Cortex of kidney (tissue), 1 donor: ENCODE measurements around the gene RIPK4.

ENCODE experiments used
- DNase-seq: peaks from one replicate; lab custom pipeline; 2025; lab: John Stamatoyannopoulos, UW

RIPK4 gene

DNA sequence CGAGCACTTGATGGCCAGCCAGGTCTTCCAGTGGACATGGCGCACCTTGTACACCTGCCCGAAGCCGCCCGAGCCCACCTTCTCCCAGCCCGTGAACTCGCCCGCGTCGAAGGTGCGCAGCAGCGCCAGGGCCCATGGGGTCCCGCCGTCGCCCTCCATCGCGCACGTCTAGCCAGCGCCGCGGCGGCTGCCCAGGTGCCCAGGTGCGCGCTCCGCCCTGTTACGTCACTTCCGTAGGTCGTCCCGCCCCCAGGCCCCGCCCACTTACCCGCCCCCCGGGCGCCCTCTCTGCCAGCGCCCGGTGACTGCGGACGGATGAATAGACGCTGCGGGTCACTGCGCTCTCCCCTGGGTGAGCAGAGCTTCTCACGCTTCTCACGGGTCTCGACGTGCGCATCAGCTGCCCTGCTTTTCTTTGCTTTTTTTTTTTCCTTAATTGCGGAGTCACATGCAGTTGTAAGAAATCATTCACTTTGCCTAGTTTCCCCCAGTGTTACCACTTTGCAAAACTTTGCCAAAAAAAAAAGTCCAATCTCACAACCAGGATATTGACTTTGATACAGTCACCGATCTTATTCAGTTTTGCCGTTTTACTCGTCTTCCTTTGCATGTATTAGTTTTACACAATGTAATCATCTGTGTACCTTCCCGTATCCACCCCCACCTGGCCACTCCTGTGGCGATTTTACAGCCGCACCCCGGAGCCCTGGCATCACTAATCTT is at the start of gene RIPK4:
Gene RIPK4, minus strand, starts transcription at position 170 of the 723 bp plus-strand sequence. Its CDS starts 11 bp downstream, at position 159.
- no peak for DNase-seq

DNA sequence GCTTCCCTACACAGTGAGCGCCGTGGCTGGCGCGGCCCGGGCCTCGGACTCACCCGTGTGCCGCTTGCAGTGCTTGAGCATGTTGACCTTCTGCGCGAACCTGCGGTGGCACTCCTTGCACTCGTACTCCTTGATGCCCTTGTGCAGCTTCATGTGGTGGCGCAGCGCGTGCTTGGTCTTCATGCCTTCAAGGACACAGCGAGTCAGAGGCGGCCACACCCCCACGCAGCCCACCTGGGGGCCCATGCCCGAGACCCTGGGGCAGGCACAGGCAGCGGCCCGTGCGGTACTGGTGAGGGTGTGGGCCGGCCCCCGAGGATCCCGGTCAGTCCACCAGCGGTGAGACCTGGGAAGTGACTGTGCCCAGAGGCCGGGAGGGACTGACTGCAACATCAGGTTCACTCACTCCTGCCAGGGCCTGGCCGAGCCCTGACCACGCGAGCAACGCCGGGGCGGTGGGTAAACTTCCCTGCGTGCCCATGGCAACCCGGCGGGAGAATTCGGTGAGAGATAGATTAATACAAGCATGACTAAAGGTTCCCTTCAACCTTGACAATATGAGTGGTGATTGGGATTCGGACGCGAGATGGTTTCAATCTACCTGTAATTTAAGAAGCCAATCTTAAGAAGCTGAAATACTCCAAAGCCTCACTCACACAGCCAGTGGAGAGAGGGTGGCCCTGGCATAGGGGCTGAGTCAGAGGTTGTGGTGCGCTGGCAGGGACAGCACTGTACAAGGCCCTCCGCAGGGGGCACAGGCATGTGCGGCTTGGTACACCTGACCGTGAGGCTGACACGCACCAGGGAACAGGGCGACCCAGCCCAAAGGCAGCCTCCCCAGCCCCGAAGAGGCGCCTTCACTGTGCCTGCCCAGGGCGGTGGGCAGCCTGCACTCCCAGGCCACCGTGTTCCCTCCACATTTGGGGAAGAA is 49.1 kb upstream of the RIPK4 start:
- DNase-seq: no peak

DNA sequence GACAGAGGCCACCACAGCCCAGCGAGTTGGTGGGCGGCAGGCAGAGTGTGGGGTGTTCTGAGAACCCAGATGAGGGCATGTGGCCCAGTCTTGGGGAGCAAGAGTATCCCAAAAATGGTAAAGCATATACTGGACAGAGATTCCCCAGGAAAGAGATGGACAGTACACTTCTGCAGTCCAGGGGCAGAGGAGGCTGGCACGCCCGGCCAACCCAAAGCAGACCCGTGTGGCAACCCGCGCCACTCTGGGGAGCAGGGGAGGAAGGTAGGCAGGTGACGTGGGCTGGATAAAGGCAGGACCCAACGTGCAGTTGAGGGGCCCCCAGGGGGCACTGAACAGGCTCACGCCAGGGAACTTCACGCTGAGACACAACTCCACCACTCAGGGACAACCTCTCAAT is 46.4 kb upstream of the RIPK4 start:
- DNase-seq: no peak

DNA sequence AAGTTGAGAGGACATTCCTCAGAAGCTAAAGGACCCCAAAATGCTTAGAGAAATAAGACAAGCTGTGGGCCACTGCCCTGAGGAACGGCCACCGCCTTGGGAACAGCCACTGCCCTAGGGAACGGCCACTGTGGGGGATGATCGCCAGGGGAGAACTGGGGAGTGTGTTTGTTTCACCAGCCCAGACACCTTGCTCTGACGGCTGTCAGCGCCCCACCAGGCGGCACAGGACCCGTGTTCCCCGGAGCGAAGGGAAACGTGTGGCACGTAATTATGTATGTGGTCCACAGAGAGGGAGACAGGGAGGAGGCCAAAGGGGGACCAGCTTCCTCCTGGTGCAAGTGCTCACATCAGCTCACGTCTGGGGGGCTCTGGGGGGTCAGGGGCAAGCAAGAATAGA is 45.8 kb upstream of the RIPK4 start:
- DNase-seq: no peak

DNA sequence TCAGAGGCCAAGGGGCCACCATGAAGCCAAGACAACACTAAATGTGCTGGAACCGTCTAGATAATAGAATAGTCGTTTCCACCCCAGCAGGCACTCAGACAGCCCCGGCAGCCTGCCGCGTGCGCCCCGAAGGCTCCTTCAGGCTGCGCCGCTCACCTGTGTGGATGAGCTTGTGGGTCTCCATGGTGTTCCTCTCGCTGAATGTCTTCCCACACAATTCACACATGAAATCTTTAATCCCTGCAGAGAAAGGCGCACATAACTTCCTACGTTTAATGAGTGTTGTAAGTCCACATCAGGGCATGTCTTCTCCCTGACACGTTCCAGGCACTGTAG is 43.7 kb upstream of the RIPK4 start:
- no peak for DNase-seq

DNA sequence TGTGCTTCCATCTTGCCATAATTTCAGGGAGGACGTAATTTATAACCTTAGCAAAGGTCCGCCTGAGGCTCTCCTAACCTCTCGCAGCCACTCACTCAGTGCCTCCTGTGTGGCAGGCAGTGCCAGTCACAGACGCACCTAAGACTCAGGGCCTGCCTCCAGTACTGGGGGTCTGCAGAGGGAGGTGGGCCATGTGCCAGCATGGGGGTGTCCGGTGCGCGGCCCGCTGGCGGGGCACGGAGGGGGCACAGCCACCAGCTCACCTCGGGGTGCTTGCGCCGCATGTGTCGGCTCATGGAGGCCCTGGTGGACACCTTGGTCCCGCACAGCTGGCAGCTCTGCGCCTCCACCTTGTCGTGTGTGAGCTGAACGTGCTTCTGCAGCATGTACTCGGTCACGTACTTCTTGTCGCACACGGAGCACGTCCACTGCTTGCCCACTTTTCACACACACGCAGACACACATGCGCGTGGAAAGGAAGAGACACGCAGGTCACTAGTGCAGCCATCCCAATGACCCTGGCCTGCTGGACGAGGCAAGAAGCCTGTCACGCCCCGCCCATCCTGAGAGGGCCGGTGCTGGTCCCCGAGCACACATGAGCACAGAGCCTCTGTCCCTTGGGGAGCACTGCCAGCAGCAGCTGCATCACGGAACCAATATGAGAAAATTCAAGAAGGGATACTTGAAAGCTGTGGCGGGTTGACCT is 43.2 kb upstream of the RIPK4 start:
- no peak for DNase-seq

DNA sequence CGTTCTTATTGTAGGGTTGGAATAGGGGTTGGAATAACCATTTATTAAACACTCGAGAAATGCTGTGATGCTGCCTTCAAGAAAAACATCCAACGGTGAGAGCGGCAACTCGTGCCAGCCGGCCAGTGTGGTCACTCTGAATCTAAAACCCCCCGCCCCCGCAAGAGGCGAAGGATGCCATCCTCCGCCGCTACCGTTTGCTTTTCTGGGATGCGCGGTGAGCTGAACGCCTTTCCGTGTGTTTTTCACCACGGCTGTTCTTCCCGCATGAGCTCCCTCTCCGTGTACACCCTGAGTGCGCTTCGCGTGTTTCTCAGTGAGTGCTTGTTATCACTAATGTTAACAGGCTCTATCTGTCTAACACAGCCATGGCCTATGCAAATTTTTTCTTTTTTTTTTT is 42.0 kb upstream of the RIPK4 start:
- no peak for DNase-seq

DNA sequence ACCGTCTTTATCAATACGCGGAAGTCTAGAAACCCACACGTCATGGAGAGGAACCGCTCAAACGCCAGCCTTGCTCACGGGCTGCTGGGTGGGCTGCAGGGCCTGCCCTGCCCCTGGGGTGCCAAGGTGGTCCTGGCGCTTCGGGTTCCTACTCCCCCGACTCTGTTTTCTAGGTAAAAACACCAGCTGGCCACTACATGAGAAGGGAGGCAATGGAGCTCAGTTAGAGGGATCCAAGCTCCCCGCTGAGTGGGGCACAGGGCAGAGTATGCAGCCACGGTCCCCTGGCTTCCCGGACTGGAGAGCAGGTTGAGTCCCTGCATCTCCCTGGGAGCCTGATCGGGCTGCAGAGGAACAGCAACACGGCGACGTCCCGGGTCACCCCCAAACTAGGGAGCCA is 41.2 kb upstream of the RIPK4 start:
- DNase-seq: no peak

DNA sequence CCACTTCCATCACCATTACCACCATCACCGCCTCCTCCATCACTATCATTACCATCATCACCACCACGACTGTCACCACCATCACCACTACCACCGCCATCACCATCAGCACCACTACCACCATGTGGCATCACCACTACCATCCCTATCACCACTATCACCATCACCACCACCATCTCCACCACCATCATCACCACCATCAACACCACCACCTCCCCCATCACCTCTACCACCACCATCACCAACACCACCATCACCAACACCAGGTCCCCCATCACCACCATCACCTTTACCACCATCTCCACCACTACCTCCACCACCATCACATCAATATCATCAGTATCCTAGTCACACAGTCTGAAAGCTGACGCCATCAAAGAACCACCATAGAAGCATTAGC is 39.9 kb upstream of the RIPK4 start:
- DNase-seq: no peak

DNA sequence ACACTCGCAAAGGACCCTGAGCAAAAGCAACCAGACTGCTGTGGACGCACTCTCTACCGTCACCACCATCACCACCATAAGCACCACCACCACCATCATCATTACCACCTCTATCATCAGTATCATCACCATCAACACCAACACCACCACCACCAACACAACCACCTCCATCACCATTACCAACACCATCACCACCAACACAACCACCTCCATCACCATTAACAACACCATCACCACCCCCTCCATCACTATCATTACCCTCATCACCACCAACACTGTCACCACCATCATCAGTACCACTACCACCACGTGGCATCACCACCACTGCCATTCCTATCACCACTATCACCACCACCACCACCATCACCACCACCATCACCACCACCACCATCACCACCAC is 38.8 kb upstream of the RIPK4 start:
- DNase-seq: no peak

DNA sequence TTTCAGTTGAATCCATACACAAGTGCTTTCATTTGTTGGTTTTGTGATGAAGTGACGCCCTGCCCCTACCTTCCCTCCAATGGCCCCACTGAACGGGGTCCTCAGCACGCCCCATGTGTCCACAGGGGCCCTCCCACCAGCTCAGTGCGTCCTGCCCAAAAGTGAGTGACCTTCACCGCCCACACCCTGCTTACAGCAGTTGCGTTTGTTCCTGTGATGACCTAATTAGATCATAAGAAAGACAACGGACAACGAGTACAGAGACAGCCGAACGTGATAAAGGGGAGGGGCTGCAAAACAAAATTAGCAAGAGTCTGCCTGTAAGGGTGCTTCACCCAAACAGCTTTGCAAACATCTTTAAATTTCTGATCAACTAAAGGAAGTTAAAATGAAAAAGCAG is 38.2 kb upstream of the RIPK4 start:
- DNase-seq: no peak

DNA sequence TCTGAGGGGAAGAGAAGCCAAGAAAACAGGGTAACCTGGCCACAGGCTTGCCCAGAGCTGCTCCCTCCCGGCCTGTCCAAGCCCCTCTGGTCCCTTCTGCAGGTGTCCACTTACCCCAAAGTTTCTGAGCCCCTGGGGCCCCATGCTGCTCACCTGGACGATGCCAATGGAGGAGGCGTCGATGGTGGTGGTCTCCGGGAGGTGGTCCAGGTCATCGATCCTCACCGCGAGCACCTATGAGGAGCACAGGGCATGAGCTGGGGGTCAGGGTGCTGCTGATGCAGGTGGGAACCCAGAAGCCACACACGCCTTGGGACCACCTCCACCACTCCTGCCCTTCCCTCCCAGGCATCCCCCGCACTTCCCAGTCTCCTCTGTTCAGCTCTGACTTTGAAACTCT is 37.5 kb upstream of the RIPK4 start:
- DNase-seq: no peak

DNA sequence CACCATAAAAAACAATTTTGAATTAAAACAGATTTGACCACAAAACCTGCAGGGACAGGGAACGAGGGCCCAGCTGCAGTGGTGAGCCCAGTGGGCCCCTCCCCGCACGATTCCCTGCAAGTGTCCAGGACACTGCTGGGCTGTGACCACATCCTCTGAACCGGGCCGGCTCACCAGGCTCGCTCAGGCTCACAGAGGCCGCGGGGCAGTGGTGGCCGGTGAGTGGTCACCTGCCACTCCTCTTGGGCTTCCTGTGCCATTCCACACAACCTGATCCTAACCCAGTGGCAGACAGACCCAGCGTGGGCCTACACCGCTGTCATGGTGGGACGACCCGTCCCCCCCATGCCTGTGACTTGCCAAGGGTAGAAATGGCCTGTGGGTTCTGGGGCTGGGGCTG is 36.5 kb upstream of the RIPK4 start:
- no peak for DNase-seq

DNA sequence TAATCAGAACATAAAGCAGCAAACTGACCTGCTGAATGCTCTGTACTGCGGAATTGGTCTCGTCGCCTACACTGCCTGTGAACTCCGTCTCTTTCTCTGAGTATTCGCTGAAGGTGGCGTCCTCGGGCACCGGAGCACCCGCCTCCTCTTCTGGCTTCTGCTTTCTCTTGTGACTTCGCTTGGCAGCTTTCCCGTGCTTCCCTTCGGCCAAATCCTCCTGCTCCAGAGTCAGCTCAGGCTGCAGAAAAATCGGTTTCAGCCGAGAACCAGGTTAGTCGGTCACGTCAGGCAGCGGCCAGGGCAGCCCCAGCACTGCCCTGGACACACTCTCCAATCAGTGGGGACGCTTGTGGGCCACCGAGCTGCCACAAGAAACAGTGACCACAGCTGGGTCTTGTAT is 35.8 kb upstream of the RIPK4 start:
- DNase-seq: no peak

DNA sequence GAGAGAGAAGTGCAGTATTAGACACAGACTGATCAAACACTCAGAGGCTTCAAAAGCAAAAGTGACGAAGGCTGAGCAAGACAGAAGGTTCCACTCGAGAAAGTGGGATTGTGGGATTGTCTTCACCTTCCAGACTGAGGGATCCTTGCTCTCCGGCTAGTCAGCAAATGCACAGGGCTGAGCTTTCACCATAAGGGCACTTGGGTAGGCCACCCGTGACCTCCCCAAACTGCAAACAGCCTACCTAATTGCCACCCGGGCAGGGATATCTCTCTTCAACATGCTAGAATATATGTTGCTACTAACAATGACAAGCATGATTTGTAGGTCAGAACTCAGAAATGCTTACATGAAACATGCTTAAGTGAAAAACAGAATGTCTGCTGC is 35.3 kb upstream of the RIPK4 start:
- DNase-seq: no peak

DNA sequence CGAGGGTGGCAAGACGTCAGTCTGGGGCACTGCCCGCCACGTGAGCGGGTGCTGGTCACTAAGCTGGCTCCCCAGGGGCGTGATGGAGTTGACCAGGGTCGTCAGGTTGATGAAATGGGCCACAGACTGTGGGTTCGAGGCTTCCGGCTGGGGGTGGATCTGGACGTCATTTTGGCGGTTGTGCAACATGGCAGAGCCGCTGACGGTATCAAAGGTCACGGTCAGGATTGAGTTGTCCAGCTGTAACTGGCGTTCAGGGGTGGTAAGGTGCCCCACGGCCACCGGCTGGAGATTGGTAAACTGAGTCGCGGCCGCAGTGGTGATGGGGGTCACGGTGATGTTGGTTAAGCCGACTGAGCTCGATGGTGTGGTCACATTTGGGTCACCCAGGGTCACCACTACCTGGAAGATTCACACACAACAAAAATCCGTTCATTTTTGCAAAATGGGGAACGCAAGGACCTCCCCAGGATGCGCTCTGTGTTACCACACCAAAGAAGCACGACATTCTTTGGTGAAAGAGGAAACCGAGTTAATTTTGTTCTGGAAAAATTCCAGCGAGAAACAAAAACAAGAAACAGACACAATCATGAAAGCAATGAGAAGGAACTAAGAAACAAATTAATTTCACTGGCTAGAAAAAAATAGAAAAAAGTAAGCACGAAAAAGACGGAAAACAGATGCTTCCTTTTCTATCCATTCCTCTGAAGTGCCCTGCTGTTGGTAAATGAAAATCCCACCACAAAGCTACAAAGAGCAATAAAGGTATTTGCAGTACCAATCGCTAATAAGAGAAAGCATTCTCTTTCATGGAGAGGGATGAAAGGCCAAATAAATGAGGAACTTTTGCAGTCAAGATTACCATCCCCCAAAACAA is 34.7 kb upstream of the RIPK4 start:
- DNase-seq: no peak

DNA sequence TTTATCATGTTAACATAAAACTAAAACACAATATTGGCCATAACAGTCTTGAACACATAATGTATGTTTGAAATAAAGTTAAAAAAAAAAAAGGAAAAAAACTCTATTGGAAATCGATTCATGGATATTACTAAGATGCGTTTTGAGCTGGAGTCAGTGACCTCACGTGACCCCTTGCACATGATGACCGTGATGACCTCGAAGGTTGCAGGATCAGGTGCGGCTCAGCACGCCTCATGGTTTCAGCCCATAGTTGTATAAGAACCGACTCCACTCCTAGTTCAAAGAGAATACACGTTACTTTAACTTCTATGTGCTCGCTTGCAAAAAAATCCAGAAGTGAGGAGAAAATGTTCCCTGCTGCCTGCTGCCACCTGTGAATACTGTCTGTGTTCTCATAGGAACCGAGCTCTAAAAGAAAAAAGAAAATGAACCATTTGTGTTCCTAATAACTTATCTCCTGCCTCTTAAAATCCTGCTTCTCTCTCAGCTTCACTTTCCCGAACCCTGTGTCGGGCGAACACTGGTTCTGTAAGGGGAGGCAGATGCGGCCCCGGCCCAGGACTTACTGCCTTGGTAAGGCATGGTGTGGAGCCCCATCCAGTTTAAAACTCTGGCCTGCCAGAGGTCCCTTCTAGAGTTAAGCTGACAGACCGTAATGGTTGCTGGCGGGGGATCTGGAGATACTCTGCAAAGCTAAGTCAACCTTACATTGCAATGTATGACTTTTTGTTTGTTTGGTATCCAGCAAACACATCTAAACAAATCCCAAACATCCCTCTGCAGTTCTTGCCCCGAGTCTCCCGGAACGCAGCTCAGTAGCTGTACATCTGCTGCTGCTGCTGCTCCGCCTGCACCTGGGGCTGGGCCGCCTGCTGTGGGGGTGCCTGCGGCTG is 33.8 kb upstream of the RIPK4 start:
- no peak for DNase-seq

DNA sequence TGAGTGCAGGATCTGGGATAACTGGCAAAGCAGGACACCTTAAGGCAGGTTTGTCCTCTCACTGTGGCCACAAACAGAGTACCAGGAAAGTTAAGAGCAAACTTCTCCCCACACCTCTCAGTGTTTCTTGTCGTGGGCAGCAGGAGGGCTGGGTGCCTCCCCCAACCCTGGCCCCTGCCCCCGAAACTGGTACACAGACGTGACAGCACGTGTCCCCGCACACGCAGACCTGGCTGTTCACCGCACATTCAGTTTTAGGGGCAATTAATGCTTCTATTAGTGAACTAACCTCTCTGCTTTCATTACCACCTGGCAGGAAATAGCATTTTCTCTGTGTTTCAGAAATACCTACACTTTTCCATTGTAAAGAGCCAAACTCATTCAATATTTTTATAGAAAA is 32.9 kb upstream of the RIPK4 start:
- no peak for DNase-seq

DNA sequence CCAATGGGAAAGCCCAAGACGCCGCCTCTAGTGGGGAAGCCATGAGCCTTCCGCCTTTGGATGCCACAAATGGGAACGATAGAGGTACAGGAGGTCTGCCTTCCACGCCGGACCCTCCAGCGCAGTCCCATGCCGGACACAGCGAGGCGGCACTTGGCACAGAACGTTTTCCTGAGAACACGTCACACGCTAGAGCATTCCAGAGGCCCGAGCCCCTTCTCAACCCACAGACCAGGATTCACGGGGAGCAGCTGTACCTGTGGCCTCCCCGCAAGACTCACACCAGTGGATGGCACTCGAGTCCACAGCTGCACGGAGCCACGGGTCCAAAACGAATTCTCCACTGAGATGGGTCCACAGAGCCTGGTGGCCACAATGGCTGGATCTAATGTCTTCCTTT is 31.5 kb upstream of the RIPK4 start:
- no peak for DNase-seq

DNA sequence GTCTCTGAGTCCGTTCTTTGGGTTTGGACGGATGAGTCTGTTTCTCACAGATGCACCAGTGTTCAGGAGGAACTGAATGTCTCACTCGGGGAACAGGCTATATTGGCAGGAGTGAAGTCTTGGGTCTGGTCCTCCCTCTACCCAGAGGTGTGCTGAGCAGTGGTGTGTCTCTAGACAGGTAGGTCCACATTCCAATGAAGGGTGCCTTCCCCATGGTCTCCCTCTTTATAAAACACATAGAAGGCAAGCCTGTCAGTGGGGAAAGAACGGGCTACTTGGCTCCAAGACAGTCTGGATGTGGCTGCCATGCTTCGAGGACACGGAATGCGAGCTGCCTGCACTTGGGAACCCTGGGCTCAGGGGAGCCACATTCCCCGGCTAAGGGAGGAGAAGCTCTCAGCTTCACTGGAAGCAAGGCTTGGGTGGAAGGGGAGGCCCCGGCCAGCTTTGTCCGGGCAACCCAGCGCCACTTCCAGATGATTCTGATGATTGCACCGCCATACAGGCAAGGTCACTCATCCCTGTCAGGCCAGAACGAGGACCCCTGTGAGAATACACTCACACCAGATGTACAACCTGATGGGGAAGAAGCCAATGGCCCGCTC is 29.7 kb upstream of the RIPK4 start:
- DNase-seq: no peak
